ENCODE data around the gene CFAP77. TPM values are rescaled to one million over a fixed set of nuclear protein-coding genes. Genes with fewer than 3 reads are reported as not detected.
"Not testable (repeated sequence)": the region's sequence is repeated elsewhere in the genome, so short reads cannot be mapped to it uniquely, and the experiment has no call there.

The CFAP77 gene
- total RNA-seq, 1 donor from 2014 or later = not detected

DNA sequence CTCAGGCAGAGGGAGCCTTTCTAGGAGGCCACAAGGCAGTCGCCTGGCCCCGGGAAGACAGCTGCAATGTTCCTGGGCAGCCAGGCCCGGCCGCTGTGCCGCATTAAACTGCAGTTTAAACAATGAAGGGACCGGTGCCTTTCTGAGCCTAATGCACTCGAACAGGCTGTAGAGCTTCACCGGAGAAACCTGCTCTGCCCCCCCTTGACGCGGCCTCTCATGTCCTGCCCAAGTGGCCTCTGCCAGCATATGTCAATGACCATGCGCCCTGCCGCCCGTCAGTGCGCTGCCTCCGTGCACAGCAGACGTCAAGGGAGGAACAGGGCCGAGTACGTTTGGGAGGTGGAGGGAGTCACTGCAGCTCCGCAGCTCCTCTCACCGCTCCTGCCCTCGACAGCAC lies 133.9 kb downstream of the CFAP77 start:
- DNase-seq (ENCODE audit: low spot score) (no peak), ATAC-seq (no peak)

DNA sequence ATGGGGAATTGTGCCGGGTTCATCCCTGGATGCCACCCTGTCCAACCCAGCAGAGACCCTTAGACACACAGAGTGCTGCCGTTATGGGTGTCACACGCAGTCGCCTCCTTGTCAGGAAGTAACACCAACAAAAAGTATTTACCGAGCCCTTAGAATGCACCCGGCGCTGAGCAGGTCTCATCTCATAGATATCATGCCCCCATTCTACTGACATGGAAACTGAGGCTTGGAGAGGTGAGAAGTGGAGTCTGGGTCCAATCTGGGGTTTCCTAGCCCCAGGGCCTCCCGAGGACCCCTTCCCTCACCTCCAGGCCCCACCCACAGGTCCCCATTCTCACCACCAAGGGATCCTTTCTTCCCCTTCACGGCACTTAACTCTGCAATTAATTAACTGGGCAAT lies 135.6 kb downstream of the CFAP77 start:
- no peak for ATAC-seq
- no peak for DNase-seq (ENCODE audit: low spot score)

DNA sequence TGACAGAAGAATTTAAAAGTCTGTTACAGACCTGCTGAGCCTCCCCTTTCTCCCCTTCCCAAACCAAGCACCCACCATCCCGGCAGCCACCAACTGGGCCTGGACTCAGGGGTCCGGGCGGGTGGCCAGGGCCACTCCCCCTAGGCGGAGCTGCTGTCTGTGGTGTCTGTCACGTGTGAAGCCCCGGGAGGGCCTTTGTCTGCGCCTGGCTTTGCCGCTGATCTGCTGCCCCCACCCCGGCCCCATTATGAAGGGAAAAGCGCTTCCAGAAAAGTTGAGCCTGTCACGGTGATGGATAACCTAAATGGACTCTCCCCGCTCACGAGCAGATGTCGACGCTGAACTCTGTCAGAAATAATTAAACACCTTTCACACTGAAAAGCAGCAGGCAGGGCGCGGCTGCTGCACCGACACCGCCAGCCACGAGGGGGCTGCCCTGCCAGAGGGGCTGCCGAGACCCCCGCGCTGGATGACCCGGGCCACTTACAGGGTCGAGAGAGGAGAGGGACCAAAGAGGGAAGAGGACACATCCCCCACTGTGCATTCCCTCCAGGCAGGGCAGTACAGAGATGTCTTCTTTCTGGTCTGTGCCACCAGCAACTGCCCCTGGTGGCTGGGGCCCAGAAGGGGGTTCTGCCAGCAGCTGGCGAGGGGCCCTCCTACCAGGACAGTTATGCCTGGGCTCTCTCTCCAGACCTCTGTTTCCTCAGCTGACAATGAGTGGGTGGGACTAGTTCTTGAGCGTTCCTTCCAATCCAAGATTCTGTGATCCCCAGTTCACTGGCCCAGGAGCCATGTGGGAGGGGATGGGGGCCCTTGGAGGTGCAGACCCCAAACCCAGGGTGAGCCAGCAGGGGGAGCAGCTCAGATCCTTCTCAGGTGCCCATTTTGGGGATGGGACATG lies 136.4 kb downstream of the CFAP77 start:
- ATAC-seq (peak; percentile 52), DNase-seq (ENCODE audit: low spot score) (no peak)

DNA sequence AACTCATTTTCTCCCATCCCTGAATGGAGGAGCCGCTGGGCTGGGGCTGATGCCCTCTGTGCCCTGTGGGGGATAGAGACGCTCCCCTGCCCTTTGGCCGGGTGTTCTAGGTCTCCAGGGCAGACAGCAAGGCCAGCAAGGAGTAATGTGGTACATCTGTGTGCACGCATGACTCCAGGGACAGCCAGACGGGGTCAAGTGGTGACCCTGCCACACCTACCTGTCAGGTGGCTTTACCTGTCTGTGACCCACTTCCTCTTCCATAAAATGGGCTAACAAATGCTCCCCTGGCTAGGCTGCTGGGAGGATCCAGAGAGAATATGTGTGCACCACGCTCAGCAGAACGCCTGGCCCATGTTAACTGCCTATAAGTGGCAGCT lies 137.0 kb downstream of the CFAP77 start:
- DNase-seq (ENCODE audit: low spot score) = no peak
- no peak for ATAC-seq

DNA sequence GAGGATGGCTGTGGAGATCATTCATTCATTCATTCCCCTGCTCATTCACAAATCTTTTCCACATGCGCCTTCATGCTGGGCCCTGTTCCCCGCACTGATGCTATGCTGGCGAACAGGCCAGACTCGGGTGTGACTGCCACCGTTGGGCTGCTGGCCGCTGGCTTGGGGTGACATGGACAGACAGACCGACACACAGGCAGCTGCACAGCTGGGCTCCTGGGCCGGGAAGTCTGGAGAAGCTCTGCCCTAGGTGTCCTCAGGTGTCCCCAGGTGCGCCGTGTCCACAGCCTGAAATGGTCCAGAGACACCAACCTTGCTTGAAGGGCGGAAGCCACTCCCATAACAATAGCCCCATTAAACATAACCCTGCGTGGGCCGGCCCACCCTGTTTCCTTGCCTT lies 137.4 kb downstream of the CFAP77 start:
- no peak for DNase-seq (ENCODE audit: low spot score)
- no peak for ATAC-seq

DNA sequence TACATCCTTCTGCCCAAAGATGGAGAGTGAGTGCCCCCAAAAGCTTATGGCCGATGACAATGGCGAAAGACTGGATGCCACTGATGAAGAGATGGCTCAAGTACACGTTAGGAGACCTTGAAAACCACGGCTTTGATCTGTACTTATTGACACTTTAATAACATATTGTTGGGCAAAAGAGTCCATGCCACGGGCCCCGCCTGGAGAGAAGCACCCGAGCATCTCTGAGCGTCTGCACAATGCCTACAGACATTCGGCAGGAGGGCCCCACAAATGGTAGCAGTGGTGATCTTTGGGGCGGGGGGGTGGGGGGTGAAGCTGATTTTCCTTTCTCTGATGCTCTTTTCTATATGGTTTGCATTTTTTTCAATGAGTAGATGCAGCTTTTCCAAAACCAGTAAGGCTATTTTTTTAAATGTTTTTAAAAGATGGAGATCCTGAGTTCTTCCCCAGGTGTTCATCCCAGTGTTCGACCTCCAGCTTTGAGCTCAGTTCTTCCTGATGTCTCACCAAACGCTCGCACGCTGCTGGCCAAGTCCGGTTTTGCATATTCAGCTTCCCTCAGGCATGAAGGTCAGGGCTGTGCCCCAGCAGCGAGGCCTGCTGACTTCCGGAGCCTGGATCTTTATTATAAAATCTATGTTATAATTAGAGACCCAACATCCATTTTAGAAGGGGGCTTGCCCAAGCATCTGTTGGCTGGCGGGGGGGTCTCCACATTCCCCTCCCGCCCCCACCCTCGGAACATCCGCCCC lies 138.1 kb downstream of the CFAP77 start:
- no peak for DNase-seq (ENCODE audit: low spot score)
- no peak for ATAC-seq

DNA sequence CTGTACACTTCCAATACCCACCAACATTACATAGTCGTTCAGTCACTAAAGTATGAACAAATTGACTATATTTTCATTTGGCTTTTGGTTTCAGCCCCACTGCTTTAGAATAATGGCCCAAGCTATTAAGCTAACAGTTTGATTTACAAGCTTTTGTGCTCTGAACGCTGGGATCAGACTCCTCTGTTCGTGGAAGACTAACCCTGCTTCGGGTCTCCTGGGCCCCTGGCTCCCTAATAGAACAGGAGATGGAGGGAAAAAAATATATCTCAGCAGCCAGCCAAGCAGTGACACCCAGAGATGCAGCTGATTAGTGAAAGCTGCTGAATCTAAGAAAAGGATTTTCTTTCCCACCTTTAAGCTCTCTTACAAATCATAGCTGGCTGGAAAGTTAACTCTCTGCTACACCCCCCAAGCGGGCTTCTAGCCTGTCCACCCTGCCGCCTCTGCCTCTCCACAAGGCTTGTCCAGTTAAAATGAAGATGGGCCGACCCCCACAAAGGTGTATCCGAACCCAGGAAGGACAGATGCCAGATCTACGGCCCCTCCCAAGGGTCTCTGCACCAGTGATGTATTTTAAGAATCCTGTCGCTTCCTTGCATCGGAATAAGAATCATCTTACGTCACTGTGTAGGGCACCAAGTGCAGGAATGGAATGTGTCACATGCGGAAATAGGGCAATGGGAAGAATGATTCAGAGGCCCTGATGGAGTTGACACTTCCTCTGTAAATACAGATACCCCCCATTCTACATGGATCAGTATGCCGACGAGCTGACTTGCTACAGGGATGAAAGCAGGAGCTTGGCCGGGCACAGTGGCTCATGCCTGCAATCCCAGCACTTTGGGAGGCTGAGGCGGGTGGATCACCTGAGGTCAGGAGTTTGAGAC lies 139.0 kb downstream of the CFAP77 start:
- no peak for ATAC-seq

DNA sequence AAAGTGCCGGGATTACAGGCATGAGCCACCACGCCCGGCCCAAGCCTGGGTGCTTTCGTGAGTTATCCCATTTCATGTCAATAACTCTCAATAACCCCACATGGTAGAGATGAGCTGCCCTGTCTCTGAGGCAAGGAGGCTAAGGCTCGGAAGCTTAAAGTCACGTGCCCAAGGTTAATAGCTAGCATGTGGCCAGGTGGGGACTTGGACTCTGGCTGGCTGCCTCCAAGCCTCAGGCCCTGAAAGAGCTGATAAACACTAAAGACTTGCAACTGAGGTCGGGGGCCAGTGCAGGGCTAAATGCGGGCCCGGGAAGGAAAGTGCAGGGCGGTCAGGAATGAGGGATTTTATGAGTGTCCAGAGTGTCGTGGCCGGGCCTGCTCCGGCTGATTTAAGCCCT lies 141.5 kb downstream of the CFAP77 start:
- no peak for ATAC-seq
- DNase-seq (ENCODE audit: low spot score) = no peak

More for the DNA sequence above, 139.0 kb downstream of the CFAP77 start:
- DNase-seq (ENCODE audit: low spot score) = no peak

DNA sequence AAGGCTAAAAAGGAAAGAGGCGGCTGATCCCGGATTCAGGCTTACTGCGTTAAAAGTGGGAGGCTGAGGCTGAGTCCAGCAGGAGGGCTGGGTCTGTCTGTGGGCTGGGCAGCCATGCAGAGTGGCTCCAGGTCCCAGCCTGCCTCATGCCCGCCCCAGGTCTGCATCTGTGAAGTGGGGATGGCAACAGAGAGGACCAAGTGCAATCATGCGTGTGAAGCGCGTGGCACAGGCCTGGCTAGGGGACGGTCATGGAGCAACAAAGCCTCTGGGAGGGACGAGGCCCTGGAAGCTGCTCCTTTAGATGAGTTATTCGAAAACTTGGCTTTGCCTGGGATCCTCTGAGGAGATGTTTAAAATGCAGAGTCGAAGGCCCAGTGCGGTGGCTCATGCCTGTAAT lies 142.0 kb downstream of the CFAP77 start:
- DNase-seq (ENCODE audit: low spot score) (no peak), ATAC-seq (no peak)

DNA sequence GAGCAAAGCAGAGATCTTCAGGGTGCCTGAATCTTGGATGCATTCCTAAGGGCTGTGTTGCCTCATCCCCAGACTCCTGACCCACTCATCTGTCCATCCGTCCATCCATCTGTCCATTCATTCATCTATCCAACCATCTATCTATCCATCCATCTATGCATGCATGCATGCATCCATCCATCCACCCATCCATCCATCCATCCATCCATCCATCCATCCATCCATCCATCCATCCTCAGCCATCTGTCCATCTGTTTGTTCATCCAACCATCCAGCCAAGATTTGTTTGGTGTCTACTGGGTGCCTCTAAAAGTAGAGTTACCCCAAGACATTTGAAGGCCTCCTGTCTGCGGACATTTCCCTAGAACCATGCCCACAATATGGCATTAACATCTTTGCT lies 144.7 kb downstream of the CFAP77 start:
- DNase-seq (ENCODE audit: low spot score) (no peak), ATAC-seq (no peak)

DNA sequence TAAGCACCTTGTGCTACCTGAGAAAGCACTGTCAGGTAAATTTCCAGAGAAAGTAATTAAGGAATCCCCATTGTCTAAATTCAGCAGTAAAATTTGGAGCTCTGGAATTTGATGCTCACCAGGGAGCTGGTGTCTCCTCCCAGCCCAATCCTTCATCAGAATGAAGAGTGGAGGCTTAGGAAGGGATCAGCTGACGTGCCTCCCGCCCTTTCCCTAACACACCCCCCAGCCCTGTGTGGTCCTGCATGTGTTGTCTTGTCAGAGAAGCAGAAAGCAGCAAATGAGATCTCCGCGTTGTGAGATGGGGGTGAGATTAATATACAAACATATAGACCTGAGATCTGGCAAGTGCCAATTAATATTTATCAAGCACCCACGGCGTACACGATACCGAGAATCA lies 145.5 kb downstream of the CFAP77 start:
- ATAC-seq (no peak), DNase-seq (ENCODE audit: low spot score) (no peak)

DNA sequence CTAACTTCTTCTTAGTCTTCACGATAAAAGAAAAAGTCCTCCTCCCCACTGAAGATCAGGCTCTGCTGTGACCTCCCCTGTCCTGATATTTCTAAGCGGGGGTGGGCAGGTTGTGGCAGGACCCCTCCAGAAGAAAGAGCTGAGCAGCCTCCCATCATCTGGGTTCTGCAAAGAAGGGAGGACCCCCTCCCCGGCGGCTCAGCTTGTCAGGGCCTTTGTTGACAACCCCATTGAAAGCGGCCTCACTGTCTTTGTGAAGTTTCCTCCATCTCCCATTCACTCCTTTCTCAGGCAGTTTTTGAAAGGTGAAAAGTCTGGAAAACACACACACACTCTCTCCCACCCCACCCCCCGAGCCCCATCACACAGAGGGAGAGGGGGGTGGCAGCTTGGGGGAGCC lies 146.2 kb downstream of the CFAP77 start:
- DNase-seq (ENCODE audit: low spot score) (no peak), ATAC-seq (no peak)

DNA sequence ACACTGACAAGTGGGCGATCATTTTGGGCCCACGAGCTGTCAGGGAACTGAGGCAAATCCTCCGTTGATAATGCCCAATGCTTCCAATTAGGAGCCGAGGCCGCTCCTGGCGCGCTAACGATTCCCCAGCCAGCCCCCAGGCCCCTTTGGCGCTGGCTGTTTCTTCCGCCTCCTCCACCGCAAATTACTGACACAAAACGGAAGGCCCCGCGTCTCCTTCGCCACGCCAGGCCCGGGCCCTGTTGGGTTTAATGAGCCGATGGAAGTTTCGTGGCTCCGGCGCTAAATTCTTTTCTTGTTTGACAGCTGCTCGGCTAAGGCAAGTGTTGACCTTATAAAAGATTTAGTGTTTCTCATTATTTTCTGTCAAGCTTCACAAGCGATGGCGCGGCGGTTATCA lies 146.7 kb downstream of the CFAP77 start:
- no peak for DNase-seq (ENCODE audit: low spot score)

DNA sequence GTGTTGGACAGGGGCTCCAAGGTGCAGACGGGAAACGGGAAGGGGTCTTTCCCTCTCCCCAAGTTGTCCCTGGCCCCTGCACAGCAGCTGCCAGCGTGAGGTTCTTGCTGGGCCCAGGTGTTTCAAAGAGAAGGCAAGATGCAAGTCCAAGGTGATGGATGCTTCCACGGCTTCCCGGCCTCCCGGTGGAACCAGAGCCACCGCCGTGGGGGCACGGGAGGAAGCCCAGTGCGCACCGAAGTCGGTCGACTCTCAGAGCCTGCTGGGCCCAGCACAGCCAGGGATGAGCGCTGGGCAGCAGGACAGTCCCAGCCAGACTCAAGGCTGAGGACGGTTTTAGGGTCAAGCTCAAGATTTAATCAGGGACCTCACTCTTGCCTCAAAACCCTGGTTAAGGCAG lies 147.1 kb downstream of the CFAP77 start:
- ATAC-seq (no peak), DNase-seq (ENCODE audit: low spot score) (no peak)

More for the DNA sequence above, 146.7 kb downstream of the CFAP77 start:
- no peak for ATAC-seq

DNA sequence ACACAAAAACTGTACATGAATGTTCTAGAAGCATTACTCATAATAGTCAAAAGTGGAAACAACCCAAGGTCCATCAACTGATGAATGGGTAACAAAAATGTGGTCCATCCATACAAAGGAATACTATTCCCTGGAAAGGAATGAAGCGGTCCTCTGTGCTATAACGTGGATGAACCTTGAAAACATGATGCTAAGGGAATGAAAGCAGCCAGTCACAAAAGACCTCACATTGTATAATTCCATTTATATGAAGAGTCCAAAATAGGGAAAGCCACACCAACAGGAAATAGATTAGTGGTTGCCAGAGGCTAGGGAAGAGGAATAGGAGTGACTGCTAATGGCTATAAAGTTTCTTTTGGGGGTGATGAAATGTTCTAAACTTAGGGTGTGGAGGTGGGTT lies 149.7 kb downstream of the CFAP77 start:
- no peak for ATAC-seq

DNA sequence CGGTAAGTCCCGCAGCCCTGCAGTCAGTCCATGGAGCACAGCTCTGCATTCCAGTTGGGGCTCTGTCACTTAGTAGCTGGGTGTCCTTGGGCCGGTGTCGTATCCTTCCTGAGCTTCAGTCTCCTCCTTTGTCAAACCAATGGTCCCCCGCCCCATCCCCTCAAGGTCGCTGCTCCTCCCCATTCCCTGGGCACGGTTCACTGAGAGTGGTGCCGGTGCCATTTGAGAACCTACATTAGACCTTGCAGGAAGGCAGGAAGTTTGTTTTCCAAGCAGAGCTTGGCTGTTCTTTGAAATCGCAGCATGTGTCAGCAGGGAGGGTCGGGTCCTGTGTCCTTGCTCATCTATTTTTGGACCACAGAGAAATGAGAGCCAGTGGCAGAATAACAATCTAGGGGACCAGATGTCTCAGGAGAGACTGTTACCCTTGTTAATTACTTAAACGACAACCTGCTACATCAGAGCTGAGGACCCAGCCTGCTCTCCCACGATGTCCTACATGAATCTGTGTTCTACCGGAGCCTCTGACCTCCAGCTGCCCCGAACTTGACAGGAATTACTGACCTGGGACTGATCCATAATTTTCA lies 150.7 kb downstream of the CFAP77 start:
- DNase-seq (ENCODE audit: low spot score) (no peak), ATAC-seq (no peak)

More for the DNA sequence above, 149.7 kb downstream of the CFAP77 start:
- no peak for DNase-seq (ENCODE audit: low spot score)

DNA sequence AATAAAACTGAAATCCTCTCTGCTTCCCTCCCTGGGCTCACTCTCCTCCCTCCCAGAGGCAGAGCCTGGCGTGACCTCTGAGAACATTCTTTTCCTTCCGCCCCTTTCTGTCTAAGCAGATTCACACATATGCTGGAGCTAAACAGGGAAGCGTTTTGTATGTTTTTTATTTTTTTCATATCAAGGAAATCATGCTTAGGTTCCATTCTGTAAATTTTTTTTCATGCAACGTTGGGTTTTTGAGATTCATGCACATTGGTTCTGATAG lies 152.2 kb downstream of the CFAP77 start:
- ATAC-seq (peak; percentile 28), DNase-seq (ENCODE audit: low spot score) (no peak)

DNA sequence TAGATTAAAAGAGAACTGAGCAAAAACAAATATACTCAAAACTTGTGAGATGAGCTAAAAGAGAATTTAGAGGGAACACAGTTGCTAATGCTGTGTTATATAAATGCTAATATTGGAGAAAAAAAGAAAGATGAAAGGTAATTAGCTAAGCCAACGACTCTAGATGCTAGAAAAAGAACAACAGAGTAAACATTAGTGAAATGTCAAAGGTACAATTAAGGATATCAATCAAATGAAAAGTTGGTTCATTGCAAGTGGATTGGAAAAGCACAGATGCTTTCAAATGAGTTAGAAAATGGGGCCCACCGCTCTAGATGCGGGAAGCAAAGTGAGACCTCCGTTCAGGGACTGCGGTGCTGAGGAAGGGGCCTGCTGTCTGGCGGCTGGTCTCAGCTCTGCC lies 154.5 kb downstream of the CFAP77 start:
- DNase-seq (ENCODE audit: low spot score) (no peak), ATAC-seq (no peak)

DNA sequence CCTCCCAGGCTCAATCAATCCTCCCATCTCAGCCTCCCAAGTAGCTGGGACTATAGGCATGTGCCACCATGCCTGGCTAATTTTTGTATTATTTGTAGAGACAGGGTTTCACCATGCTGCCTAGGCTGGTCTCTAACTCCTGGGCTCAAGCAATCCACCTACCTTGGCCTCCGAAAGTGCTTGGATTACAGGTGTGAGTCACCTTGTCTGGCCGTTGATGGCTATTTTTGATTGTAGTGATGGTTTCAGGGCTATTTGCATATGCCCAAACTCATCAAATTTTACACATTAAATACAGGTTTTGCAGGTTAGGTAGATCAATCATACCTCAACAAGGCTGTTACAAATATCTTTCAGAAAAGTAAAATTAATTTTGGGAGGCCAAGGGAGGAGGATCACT lies 158.8 kb downstream of the CFAP77 start:
- not testable (repeated sequence) for DNase-seq (ENCODE audit: low spot score); ATAC-seq

DNA sequence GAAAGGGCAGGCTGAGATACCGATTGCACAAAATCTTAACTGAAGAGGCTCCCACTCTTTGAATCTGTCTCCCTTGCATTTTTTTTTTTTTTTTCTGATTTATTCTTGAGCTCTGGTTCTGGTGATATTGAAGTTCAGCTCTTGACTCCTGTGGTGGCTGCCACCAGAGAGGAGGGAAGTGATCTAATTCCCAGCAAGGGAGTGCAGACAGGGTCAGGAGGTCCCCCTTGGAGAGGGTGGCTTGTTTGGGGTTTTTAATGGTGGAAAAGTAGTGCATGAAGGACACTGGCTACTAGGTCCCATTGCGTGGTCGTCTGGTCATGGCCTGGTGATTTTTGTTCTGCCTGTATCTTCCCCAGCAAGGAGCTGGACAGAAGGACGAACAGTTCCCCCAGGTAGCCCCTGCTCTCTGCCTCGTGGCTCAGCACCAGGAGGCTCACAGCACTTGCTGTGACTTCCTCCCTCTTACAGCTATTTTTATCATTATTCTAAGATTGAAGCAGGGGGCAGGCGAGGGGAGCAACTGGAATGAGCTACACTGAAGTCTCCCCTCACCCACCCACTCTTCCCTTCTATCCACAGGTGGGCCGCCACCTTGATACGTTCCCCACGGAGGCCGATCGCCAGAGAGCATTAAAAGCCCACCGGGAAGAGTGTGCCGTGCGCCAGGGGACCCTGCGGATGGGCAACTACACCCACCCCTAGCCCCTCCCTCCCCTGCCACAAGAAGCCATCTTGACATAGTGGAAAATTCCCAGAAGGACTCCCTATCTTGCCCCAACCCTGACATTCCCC lies 162.0 kb downstream of the CFAP77 start:
- ATAC-seq = no peak
- no peak for DNase-seq (ENCODE audit: low spot score)

Measured in left lobe of liver (tissue), 2 donors.